Measurements from ENCODE around the gene REXO1. TPM values are rescaled to one million over a fixed set of nuclear protein-coding genes. Genes with fewer than 3 reads are reported as not detected.
"Not testable (repeated sequence)": the region's sequence is repeated elsewhere in the genome, so short reads cannot be mapped to it uniquely, and the experiment has no call there.

The REXO1 gene
- total RNA-seq, 1 donor from 2014 or later, result 37.2 TPM

DNA sequence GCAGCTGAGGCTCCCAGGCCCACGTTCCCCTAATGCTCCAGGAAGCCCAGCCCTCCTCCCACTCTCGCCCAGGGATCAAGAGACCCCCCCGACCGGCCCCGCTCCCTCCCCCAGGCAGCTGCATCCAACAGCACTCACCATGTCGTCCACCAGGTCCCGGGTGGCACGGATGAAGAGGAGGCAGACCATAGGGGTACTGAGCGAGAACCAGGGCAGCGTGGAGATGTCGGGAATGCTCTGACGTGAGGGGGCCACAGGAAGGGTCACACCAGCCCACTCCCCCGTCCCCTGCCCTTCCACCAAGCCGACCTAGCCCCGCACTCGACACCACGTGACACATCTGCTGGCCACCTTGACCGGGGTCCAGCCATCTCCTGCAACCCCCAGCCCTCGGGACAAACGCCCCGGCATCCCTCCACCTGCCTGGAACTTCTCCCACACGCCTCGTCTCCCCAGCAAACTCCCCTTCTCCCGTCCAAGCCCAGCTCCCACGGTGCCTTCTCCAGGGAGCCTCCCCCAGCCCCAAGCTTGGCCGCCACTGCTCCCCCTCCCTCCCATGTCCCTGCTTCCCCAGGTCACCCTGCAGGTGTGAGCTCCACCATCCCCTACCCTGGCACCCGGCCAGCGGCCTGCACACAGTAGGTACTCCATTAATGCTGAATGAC is 41.1 kb downstream of the REXO1 start:
- no peak for DNase-seq
- no peak for ATAC-seq
- no peaks in the 10 kb centered on the region for H3K36me3 ChIP-seq
- no peak overlapping the region for H3K4me3 ChIP-seq
- H3K27ac ChIP-seq, result no peak overlapping the region
- TF ChIP-seq, protein P1, sequence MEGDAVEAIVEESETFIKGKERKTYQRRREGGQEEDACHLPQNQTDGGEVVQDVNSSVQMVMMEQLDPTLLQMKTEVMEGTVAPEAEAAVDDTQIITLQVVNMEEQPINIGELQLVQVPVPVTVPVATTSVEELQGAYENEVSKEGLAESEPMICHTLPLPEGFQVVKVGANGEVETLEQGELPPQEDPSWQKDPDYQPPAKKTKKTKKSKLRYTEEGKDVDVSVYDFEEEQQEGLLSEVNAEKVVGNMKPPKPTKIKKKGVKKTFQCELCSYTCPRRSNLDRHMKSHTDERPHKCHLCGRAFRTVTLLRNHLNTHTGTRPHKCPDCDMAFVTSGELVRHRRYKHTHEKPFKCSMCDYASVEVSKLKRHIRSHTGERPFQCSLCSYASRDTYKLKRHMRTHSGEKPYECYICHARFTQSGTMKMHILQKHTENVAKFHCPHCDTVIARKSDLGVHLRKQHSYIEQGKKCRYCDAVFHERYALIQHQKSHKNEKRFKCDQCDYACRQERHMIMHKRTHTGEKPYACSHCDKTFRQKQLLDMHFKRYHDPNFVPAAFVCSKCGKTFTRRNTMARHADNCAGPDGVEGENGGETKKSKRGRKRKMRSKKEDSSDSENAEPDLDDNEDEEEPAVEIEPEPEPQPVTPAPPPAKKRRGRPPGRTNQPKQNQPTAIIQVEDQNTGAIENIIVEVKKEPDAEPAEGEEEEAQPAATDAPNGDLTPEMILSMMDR (IDR thresholded peaks at IDR 0.05), result no peak
- no peaks in the 10 kb centered on the region for H3K9me3 ChIP-seq
- intact Hi-C loops (cut with DNase I), result no loop called here
- no peaks in the 10 kb centered on the region for H3K27me3 ChIP-seq
- peaks cover 5% of the 10 kb centered on the region for H3K4me1 ChIP-seq

DNA sequence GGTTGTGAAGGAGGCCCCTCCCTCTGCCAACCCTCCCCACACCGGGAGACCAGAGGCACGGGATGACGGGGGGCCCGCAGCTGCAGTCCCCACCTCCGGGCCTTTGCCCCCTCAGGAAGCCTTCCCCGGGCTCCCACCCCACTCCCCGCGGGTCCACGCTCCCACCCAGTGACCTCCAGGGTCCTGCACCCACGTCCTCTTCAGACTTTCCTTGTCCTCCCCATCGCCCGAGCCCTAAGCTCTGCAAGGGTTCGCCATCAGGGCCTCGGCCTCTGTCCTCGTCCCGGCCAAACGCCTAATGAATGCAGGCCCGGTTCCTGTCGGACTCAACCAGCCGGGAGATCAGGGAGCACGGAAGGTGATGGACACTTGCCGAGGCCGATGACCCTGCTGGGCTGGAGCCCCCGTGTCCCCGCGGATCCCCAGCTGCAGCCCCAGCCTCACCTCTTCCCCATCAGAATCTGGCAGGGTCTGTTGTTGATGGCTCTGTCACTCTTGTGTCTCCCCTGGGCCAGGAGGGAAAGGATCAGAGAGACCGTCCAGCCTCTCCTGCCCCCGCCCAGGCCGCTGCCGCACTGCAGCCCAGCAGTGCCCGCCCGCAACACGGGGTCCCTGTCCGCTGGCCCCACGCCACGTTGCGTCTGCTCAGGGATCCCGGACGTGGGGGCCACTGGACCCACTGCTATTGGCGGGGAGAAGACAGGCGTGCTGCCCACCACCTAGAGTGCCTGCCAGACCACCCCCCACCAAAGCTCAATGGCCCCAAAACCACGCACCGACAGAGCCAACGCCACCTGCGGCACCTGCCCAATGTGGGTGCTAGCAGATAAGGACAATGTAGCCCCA is 41.9 kb downstream of the REXO1 start:
- DNase-seq, result no peak

DNA sequence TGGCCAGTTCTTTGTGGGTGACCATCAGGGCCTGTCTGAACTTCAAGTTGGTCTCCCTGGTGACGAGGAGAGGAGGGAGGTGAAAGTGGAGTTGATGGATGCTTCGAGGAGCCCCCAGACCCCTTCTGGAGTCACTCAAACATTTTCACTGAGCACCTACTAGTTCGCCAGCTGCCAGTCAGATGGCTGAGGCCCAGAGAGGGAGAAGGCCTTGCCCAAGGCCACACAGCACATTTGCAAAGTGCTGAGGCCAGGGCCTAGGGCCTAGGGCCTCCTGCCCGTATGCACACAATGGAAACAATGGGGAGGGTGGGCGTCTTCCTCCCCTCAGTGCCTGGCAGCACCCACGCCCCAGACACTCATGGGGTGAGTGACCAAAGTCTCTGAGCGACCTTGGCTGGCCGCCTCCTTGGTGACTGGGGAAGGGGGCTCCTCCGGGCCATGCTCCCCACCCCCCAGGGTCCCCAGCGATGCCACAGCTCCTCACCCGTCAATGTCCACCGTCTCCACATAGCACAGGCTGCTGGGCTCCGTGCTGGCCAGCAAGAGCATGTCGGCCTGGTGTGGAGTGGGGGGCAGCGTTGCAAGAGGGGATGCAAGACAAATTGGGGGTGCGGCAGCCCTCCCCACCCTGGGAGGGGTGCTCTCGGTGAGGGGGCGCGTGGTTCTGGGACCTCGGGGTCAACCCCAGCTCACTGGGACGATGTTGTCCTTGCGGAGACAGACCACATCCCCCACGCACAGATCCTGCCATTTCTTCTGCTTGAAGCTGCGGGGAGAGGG is 42.7 kb downstream of the REXO1 start:
- TF ChIP-seq, protein P1 (IDR thresholded peaks at IDR 0.05), result no peak

More for the DNA sequence above, 41.9 kb downstream of the REXO1 start:
- no peak overlapping the region for H3K4me3 ChIP-seq
- H3K9me3 ChIP-seq, result no peaks in the 10 kb centered on the region
- no peaks in the 10 kb centered on the region for H3K4me1 ChIP-seq
- ATAC-seq, result no peak
- no peaks in the 10 kb centered on the region for H3K27me3 ChIP-seq
- TF ChIP-seq, protein P1 (IDR thresholded peaks at IDR 0.05), result no peak
- H3K36me3 ChIP-seq, result no peaks in the 10 kb centered on the region
- H3K27ac ChIP-seq, result no peak overlapping the region
- intact Hi-C loops (cut with DNase I), result no loop called here

DNA sequence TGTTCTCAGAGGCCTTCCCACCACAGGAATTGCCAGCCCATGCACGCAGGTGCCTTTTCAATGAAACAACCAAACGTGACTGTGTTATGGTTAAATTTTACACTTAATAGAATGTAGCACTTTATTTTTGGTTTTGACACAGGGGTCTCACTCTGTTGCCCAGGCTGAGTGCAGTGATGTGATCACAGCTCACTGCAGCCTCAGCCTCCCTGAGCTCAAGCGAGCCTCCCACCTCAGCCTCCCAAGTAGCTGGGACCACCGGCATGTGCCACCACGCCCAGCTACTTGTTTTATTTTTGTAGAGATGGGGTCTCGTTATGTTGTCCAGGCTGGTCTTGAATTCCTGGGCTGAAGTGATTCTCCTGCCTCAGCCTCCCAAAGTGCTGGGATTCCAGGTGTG is 43.4 kb downstream of the REXO1 start:
- ATAC-seq (no peak), DNase-seq (no peak)
- H3K27me3 ChIP-seq, result no peaks in the 10 kb centered on the region
- H3K27ac ChIP-seq, result no peak overlapping the region
- no peaks in the 10 kb centered on the region for H3K4me1 ChIP-seq
- TF ChIP-seq, protein P1 (IDR thresholded peaks at IDR 0.05), result no peak
- intact Hi-C loops (cut with DNase I), result no loop called here
- no peaks in the 10 kb centered on the region for H3K36me3 ChIP-seq
- H3K4me3 ChIP-seq, result no peak overlapping the region
- H3K9me3 ChIP-seq, result no peaks in the 10 kb centered on the region

More for the DNA sequence above, 42.7 kb downstream of the REXO1 start:
- no peaks in the 10 kb centered on the region for H3K36me3 ChIP-seq
- H3K27me3 ChIP-seq, result no peaks in the 10 kb centered on the region
- H3K27ac ChIP-seq, result no peak overlapping the region
- intact Hi-C loops (cut with DNase I), result no loop called here
- H3K4me1 ChIP-seq, result no peaks in the 10 kb centered on the region
- no peak overlapping the region for H3K4me3 ChIP-seq
- DNase-seq, result no peak
- ATAC-seq, result no peak
- H3K9me3 ChIP-seq, result no peaks in the 10 kb centered on the region

DNA sequence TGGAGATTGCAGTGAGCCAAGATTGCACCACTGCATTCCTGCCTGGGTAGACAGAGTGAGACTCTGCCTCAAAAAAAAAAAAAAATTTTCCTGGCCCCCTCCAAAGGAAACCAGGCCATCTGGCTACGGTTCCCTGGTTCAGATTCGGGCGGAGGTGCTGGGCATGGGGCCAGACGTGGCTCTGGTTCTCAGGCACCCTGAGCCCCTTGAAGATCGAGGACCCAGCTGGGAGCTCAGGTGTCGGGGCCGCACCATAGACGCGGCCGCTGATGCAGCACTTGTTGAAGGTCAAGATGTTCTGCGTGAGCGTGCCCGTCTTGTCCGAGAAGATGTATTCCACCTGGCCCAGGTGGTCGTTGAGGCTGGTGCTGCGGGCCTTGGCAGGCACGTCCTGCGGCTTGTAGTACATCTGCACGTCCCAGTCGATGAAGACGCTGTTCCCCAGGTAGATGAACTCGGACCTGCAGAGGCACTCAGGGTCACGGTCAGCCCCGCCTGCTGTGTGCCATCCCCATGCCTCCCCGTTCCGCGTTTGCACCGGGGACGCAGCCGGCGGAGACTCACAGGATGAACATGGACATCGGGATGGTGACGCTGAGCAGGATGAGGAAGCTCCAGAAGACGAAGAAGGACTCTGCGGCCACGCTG is 48.5 kb downstream of the REXO1 start:
- ATAC-seq (no peak), DNase-seq (no peak)
- Histone ChIP-seq H3K36me3 (no peaks in the 10 kb centered on the region), H3K27me3 (peaks cover 9% of the 10 kb centered on the region), H3K9me3 (no peaks in the 10 kb centered on the region), H3K27ac (no peak overlapping the region), H3K4me3 (no peak overlapping the region), H3K4me1 (no peaks in the 10 kb centered on the region)
- intact Hi-C loops (cut with DNase I), result no loop called here
- TF ChIP-seq, protein P1 (IDR thresholded peaks at IDR 0.05), result no peak

DNA sequence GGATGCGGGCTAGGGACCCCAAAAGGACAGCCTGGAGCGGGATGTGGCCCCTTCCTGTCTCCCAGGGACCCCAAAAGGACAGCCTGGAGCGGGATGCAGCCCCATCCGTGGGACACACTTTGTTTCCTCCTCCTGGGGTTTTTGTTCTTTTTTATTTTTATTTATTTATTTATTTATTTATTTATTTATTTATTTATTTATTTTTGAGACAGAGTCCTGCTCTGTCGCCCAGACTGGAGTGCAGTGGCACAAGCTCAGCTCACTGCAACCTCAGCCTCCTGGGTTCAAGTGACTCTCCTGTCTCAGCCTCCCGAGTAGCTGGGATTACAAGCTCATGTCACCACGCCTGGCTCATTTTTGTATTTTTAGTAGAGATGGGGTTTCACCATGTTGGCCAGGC is 51.0 kb downstream of the REXO1 start:
- H3K27me3 ChIP-seq; H3K36me3 ChIP-seq; H3K9me3 ChIP-seq; H3K27ac ChIP-seq; H3K4me1 ChIP-seq; DNase-seq; intact Hi-C loops (cut with DNase I); H3K4me3 ChIP-seq; ATAC-seq: not testable (repeated sequence)
